ENCODE data around the gene PABPN1L.

Gene PABPN1L

DNA sequence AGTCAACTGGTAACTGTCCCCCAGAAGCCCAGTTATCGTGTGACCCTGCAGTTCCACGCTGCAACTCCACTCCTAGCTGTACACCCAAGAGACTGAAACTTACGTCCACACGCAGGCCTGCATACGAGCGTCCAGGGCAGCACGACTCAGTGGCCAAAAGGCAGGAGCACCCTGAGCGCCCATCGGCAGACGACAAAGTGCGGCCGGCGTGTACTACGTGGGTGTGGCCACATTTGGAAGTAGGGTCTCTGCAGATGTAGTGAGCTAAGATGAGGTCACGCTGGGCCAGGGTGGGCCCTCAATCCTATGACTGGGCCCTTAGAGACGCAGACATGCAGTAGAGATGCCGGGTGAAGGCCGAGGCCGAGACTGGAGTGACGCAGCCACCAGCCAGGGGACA lies 23.2 kb downstream of the PABPN1L start:
- no peak for DNase-seq

- no peak for DNase-seq
These were observed 23.7 kb downstream of the PABPN1L start for GRCh38 chr16:88842806-88843205.

- DNase-seq: no peak
These were observed 24.1 kb downstream of the PABPN1L start for GRCh38 chr16:88842308-88842756.

- no peak for DNase-seq
These were observed 24.7 kb downstream of the PABPN1L start for GRCh38 chr16:88841521-88842307.

DNA sequence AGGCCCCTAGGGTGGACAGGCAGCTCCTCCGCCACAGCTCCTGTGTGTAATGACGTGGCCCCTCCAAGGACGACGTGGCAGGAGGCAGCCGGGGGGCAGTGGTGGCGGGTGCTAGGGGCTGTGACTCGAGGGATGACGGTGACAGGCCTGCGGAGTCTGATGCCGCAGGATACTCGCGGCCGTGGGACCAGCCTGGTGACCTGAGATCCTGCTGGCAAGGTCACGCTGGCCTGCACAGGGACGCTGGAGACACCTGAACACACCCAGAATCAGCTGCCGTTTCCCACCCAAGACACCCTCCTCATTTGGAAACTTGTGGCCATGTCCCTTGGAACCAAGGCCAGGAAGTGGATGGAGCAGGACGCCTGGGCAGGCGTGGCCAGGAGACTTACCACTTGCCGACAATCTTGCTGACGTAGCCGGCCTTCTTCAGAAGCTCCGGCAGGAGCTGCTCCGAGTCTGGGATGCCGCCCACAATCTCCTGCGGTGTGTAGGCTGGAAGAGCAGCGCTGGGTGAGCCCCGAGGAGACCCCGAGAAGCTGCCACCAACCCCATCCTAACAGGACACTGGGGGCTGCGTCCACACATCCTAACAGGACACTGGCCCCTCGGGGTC lies 25.8 kb downstream of the PABPN1L start:
- DNase-seq: no peak

GRCh38 chr16:88839745-88840599 lies 26.5 kb downstream of the PABPN1L start:
- peak; percentile 26 for DNase-seq

- DNase-seq: no peak
These were observed 27.4 kb downstream of the PABPN1L start for GRCh38 chr16:88839026-88839529.

GRCh38 chr16:88838566-88838965 lies 27.9 kb downstream of the PABPN1L start:
- no peak for DNase-seq

- DNase-seq: no peak
These were observed 28.7 kb downstream of the PABPN1L start for GRCh38 chr16:88837806-88838205.

GRCh38 chr16:88836791-88837190 lies 29.7 kb downstream of the PABPN1L start:
- DNase-seq: no peak

GRCh38 chr16:88835818-88836217 lies 30.6 kb downstream of the PABPN1L start:
- DNase-seq: no peak

DNA sequence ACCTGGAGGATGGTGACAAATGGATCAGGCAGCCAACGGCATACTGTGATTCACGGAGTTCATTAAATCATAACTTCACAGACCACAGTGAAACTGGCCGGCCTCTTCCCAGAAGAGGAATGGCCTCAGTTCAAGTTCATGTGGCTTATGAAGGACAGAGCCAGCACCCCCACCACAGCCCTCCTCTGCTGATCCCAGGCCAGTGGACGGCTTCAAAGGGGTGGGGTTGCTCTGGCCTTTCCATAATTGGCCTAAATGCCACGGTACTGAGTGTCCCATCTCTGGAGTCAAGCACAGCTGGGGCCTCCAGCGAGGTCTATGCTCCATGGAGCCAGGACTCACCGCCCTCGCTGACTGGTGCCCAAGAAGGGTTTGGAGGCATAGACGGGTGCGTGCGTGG lies 31.1 kb downstream of the PABPN1L start:
- DNase-seq: no peak

DNA sequence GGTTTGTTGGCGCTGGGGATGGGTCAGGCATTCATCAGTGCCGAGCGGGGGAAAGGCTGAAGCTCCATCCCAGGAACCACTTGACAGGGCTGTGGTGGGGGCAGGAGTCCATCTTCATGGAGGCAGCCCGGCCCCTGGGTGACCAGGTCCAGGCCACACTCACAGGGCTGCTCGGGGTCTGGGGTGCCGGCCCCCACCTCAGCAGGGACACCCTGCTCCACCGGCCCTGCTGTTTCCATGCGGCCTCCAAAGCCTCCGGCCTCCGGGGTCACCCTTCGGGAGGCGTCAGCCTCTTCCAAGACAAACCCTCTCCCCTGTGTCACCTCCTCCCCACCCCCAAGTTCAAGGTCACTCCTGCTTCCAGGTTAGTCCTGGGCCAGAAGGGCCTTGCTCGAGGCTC lies 31.8 kb downstream of the PABPN1L start:
- no peak for DNase-seq

DNA sequence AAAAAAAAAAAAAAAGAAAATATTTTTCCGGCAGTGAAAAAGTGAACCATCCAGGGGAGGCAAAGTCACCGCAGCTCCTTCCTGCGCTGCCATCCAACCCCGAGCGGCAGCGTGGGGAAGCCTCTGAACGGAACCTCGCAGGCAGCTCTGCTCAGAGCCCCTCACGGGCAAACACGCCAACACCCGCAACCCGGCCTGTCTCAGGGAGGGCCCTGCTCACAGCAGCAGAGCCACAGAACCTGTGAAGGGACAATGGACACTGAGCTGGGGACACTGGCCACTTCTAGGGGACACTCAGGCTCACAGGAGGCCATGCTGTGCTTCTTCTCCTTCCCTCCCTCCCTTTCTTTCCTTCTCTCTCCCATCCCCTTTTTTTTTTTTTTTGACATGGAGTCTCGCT lies 33.4 kb downstream of the PABPN1L start:
- DNase-seq: no peak

GRCh38 chr16:88831838-88832237 lies 34.6 kb downstream of the PABPN1L start:
- no peak for DNase-seq

DNA sequence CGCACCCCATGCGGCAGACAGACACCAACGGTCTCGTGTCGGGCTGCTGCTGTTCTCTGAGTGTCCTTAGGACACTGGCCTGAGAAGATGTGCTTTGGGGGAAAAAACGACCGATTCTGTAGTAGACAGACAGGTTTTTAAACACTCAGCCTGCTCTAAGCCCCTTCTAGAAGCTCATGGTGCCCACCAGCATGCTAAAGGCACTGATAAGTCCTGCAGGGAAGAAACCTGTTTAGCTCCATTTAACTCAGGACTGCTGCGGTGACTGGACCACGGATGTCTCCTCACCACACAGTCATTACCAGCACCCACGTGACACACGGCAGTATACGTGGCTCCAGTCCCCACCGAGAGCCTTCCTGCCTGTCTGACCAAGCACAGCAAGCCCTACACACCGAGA lies 35.7 kb downstream of the PABPN1L start:
- DNase-seq: no peak

DNA sequence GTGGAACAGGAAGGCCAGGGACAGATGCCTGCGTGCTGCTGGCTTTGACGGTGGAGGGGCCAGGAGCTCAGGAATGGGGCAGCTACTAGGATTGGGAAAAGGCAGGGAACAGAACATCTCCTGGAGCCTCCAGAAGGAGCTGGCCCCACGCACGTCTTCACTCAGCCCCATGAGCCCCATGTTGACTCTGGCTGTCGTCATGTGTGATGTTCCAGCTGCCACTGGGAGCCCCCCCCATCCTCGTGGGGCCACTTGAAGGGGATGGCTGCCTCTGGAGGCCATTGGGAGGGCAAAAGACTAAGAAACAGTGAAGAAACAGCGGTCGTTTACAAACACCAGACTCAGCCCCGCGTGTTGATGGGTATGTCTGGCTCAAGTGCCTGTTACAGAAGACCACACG lies 36.2 kb downstream of the PABPN1L start:
- DNase-seq: no peak

GRCh38 chr16:88828711-88829110 lies 37.7 kb downstream of the PABPN1L start:
- DNase-seq: no peak

GRCh38 chr16:88827727-88828126 lies 38.7 kb downstream of the PABPN1L start:
- no peak for DNase-seq

- no peak for DNase-seq
These were observed 40.2 kb downstream of the PABPN1L start for GRCh38 chr16:88826070-88826840.

DNA sequence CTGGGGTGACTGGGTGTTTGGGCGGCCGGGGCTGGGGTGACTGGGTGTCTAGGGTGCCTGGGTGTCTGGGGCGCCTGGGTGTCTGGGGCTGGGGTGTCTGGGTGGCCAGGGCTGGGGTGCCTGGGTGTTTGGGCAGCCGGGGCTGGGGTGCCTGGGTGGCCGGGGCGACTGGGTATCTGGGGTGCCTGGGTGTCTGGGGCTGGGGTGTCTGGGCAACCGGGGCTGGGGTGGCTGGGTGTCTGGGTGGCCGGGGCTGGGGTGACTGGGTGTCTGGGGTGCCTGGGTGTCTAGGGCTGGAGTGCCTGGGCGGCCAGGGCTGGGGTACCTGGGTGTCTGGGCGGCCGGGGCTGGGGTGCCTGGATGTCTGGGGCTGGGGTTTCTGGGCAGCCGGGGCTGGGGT lies 41.3 kb downstream of the PABPN1L start:
- DNase-seq: no peak

DNA sequence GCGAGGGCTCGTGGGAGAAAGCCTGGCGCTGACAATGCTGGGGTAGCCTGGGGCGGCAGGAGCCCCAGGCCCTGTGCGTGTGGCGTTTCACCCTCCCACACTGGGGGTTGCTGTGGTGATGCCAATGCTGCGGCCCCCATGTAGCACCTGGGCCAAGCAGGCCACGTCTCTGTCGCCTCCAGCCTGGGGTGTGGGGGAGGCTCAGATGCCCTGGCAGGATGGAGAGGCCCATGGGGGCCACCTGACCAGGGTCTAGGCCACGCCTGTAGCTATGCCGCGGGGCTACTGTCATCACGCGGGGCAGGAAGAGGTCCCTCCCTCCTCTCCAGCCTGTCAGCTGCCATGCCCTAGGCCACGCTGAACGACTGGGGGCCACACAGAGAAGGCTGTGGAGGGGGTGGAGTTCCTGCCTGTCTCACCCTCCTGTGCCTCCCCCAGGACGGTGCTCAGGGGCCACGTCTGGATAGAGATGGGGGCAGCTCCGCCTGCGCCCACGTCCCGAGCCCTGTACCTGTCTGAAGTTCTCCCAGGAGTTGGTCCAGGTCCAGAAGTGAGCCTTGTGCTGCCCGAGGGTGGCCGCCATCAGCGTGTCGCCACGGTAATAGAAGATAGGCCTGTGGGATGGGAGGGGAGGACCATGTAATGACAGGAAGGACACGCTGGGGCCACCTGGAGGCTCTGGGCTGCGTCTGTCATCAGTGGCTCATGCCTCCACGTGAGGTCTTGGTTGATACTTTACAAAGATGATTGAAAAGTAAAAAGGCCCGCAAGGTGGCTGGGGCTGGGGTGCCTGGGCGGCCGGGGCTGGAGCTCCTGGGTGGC lies 42.0 kb downstream of the PABPN1L start:
- no peak for DNase-seq

Measured in inflammatory macrophage treated with lipopolysaccharide for 4 hours (primary cell).